Fibroblast of mammary gland (primary cell): ENCODE data around the gene MAP6D1.

Experiments
- DNase-seq: peaks from one replicate; pipeline ENCODE4 v3.0.0-alpha.2; 2010; ENCODE audit warnings: low read depth
- H3K4me3 ChIP-seq: 2 replicates; pipeline ENCODE4 v1.5.1; 2011; ENCODE audit warnings: low read depth, mild to moderate bottlenecking, low read length, moderate library complexity; ENCODE audit not compliant: control insufficient read depth
- TF ChIP-seq, protein P1 (sequence below): conservative IDR thresholded peaks from 2 replicates; pipeline ENCODE4 v1.5.1; 2011; ENCODE audit warnings: low read depth, low read length, inconsistent platforms; ENCODE audit not compliant: control insufficient read depth, insufficient read depth

MAP6D1 gene

GRCh38 chr3:183766107-183766506, 59.3 kb downstream of the MAP6D1 start:
- H3K4me3 ChIP-seq = no peak overlapping the region
- no peak for DNase-seq
- TF ChIP-seq, protein P1, sequence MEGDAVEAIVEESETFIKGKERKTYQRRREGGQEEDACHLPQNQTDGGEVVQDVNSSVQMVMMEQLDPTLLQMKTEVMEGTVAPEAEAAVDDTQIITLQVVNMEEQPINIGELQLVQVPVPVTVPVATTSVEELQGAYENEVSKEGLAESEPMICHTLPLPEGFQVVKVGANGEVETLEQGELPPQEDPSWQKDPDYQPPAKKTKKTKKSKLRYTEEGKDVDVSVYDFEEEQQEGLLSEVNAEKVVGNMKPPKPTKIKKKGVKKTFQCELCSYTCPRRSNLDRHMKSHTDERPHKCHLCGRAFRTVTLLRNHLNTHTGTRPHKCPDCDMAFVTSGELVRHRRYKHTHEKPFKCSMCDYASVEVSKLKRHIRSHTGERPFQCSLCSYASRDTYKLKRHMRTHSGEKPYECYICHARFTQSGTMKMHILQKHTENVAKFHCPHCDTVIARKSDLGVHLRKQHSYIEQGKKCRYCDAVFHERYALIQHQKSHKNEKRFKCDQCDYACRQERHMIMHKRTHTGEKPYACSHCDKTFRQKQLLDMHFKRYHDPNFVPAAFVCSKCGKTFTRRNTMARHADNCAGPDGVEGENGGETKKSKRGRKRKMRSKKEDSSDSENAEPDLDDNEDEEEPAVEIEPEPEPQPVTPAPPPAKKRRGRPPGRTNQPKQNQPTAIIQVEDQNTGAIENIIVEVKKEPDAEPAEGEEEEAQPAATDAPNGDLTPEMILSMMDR = no peak
